Right atrium auricular region (tissue), 2 donors: ENCODE data around the gene PPP1R27. TPM values are rescaled to one million over a fixed set of nuclear protein-coding genes. Genes with fewer than 3 reads are reported as not detected.
"Not testable (repeated sequence)": the region's sequence is repeated elsewhere in the genome, so short reads cannot be mapped to it uniquely, and the experiment has no call there.

Experiments used
- DNase-seq: peaks from one replicate; pipeline ENCODE4 v3.0.0-alpha.2; 2019; ENCODE audit warnings: low spot score
- H3K27ac ChIP-seq, 2 donors: fragments of 200-600 bp; sonication (generic); 1 replicate in 1 of 2; 2 replicates in 1 of 2; pipeline ENCODE4 v1.5.1; 2016 to 2019
- H3K27me3 ChIP-seq, 2 donors: fragments of 200-600 bp; sonication (generic); one replicate each; pipeline versions ENCODE4 v1.5.1 to v1.6.0; 2017 to 2019
- H3K36me3 ChIP-seq: fragments of 200-600 bp; sonication (generic); one replicate; pipeline ENCODE4 v1.5.1; 2016
- H3K4me1 ChIP-seq, 2 donors: fragments of 200-600 bp; sonication (generic); one replicate each; pipeline versions ENCODE4 v1.5.1 to v1.6.0; 2017 to 2019
- H3K4me3 ChIP-seq, 2 donors: fragments of 200-600 bp; sonication (generic); 1 replicate in 1 of 2; 2 replicates in 1 of 2; pipeline ENCODE4 v1.5.1; 2017 to 2019; ENCODE audit warnings: mild to moderate bottlenecking in 1 of 2, moderate library complexity in 1 of 2
- H3K9me3 ChIP-seq, 2 donors: fragments of 200-600 bp; sonication (generic); one replicate each; pipeline ENCODE4 v1.5.1; 2019
- CTCF ChIP-seq, 2 donors: fragments of 200-600 bp; sonication (generic); IDR thresholded peaks; one replicate each; pipeline ENCODE4 v1.5.1; 2019; ENCODE audit warnings: antibody characterized with exemption in 2 of 2
- total RNA-seq, 2 donors: library from RNA; depleted of rRNA; stranded (reverse); fragments of >200 nt; gene quantifications; one replicate each; pipeline ENCODE4 v1.1.0, GENCODE V29; 2016

The PPP1R27 gene
- total RNA-seq, 2 donors from 2014 or later, result not detected

- no peaks in the 10 kb centered on the region for H3K9me3 ChIP-seq
- DNase-seq, result no peak
- peaks cover 0 to 7% of the 10 kb centered on the region in 2 donors for H3K4me1 ChIP-seq
- peak overlapping the region; percentile 46 to 66 for H3K27ac ChIP-seq
- no peak for TF ChIP-seq CTCF (IDR thresholded peaks at IDR 0.05)
- H3K4me3 ChIP-seq, result no peak overlapping the region
- H3K27me3 ChIP-seq, result no peaks in the 10 kb centered on the region
- peaks cover 30% of the 10 kb centered on the region for H3K36me3 ChIP-seq
These were observed 6.3 kb upstream of the PPP1R27 start for GRCh38 chr17:81840826-81841778.

- DNase-seq, H3K9me3 ChIP-seq, H3K27me3 ChIP-seq, H3K4me1 ChIP-seq, H3K4me3 ChIP-seq, H3K27ac ChIP-seq: not testable (repeated sequence)
- peaks cover 20% of the 10 kb centered on the region for H3K36me3 ChIP-seq
These were observed 5.2 kb upstream of the PPP1R27 start for GRCh38 chr17:81840059-81840458.

GRCh38 chr17:81839301-81839700, 4.5 kb upstream of the PPP1R27 start:
- H3K36me3 ChIP-seq, result peaks cover 12% of the 10 kb centered on the region
- DNase-seq, result no peak
- no peaks in the 10 kb centered on the region for H3K27me3 ChIP-seq
- H3K9me3 ChIP-seq, result no peaks in the 10 kb centered on the region
- no peak overlapping the region for H3K27ac ChIP-seq
- peaks cover 0 to 9% of the 10 kb centered on the region in 2 donors for H3K4me1 ChIP-seq
- no peak overlapping the region for H3K4me3 ChIP-seq
- TF ChIP-seq CTCF (IDR thresholded peaks at IDR 0.05), result no peak

- no peak for TF ChIP-seq CTCF (IDR thresholded peaks at IDR 0.05)
- Histone ChIP-seq H3K27me3 (no peaks in the 10 kb centered on the region), H3K9me3 (no peaks in the 10 kb centered on the region), H3K27ac (no peak overlapping the region), H3K4me1 (peaks cover 0 to 14% of the 10 kb centered on the region in 2 donors), H3K36me3 (peaks cover 8% of the 10 kb centered on the region), H3K4me3 (no peak overlapping the region)
- no peak for DNase-seq
These were observed 4.0 kb upstream of the PPP1R27 start for GRCh38 chr17:81838753-81839255.

- H3K4me1 ChIP-seq, result peaks cover 0 to 19% of the 10 kb centered on the region in 2 donors
- no peaks in the 10 kb centered on the region for H3K27me3 ChIP-seq
- H3K4me3 ChIP-seq, result no peak overlapping the region
- no peaks in the 10 kb centered on the region for H3K9me3 ChIP-seq
- TF ChIP-seq CTCF (IDR thresholded peaks at IDR 0.05), result no peak
- no peak for DNase-seq
- no peak overlapping the region for H3K27ac ChIP-seq
- no peaks in the 10 kb centered on the region for H3K36me3 ChIP-seq
These were observed 2.8 kb upstream of the PPP1R27 start for GRCh38 chr17:81837641-81838040.
